Ishikawa (cell line): ENCODE measurements around the gene GADL1.

Experiments
- CEBPB ChIP-seq: IDR thresholded peaks from 2 replicates; pipeline ENCODE4 v1.6.1; 2012
- EGR1 ChIP-seq: IDR thresholded peaks from 2 replicates; pipeline ENCODE4 v1.6.1; 2012
- EP300 ChIP-seq: IDR thresholded peaks from 2 replicates; pipeline ENCODE4 v1.6.1; 2012; ENCODE audit warnings: borderline replicate concordance
- FOXM1 ChIP-seq: IDR thresholded peaks from 2 replicates; pipeline ENCODE4 v1.6.1; 2012; ENCODE audit warnings: low read depth, borderline replicate concordance
- RAD21 ChIP-seq: IDR thresholded peaks from 2 replicates; pipeline ENCODE4 v1.6.1; 2012; ENCODE audit warnings: low read depth
- TAF1 ChIP-seq: IDR thresholded peaks from 2 replicates; pipeline ENCODE4 v1.6.1; 2012; ENCODE audit warnings: low read depth, mild to moderate bottlenecking
- YY1 ChIP-seq: IDR thresholded peaks from 2 replicates; pipeline ENCODE4 v1.6.1; 2012; ENCODE audit warnings: low read depth
- ZBTB7A ChIP-seq: IDR thresholded peaks from 2 replicates; pipeline ENCODE4 v1.6.1; 2012; ENCODE audit warnings: low read depth
- TF ChIP-seq, protein P1 (sequence below): IDR thresholded peaks from 2 replicates; pipeline ENCODE4 v1.6.1; 2012
- TF ChIP-seq, protein P2 (sequence below): IDR thresholded peaks from 2 replicates; pipeline ENCODE4 v1.6.1; 2012

DNA sequence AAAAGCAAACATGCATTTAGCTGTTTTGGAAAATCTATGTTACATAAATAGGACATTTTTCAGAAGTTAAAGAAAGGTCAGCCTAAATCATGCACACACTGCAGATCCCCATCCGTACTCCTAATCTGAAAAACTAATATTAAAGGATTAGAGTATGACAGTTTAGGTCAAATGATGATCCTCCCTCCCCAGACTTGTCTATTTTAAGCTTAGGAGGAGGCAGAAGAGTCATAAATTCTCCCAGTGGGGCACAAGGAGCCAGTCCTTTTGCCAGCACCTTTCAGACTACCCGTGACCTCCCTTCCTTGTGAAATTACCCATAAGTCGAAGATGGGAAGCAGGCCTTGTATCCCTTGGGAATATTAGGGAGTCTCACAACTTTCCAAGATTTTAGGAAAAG, 210.1 kb downstream of the GADL1 start:
- no peak for TF ChIP-seq TAF1
- no peak for TF ChIP-seq EP300
- no peak for TF ChIP-seq EGR1
- TF ChIP-seq, protein P1, sequence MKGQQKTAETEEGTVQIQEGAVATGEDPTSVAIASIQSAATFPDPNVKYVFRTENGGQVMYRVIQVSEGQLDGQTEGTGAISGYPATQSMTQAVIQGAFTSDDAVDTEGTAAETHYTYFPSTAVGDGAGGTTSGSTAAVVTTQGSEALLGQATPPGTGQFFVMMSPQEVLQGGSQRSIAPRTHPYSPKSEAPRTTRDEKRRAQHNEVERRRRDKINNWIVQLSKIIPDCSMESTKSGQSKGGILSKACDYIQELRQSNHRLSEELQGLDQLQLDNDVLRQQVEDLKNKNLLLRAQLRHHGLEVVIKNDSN, result no peak
- no peak for TF ChIP-seq RAD21
- no peak for TF ChIP-seq CEBPB
- TF ChIP-seq FOXM1, result no peak
- TF ChIP-seq YY1, result no peak
- TF ChIP-seq, protein P2, sequence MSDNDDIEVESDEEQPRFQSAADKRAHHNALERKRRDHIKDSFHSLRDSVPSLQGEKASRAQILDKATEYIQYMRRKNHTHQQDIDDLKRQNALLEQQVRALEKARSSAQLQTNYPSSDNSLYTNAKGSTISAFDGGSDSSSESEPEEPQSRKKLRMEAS, result no peak
- TF ChIP-seq ZBTB7A, result no peak
